Activated B cell treated with CpG ODN at 0.5 μM for 24 hours (primary cell): ENCODE measurements around the gene ANAPC16. TPM values are rescaled to one million over a fixed set of nuclear protein-coding genes. Genes with fewer than 3 reads are reported as not detected.

Source experiments
- ATAC-seq: fragments of 200-7000 bp; cut with Tn5 transposase; one replicate; pipeline ENCODE4 v1.10.0; 2021; ENCODE audit warnings: low read depth, mild to moderate bottlenecking, moderate library complexity
- CTCF ChIA-PET: fragments of 350-600 bp; sonication (Branson Sonifier 250); formaldehyde crosslinking; loops from one replicate; lab custom pipeline; 2021; ENCODE audit warnings: antibody characterized with exemption; lab: Charles Lee
- POLR2A ChIA-PET: fragments of 350-600 bp; sonication (Branson Sonifier 250); formaldehyde crosslinking; loops from one replicate; lab custom pipeline; 2021; ENCODE audit warnings: antibody characterized with exemption; lab: Charles Lee
- DNase-seq: peaks from one replicate; pipeline ENCODE4 v3.0.0; 2022
- H3K27ac Mint-ChIP-seq: one replicate; pipeline ENCODE4 v1.8.0; 2020; ENCODE audit warnings: mixed read lengths
- H3K27me3 Mint-ChIP-seq: one replicate; pipeline ENCODE4 v1.8.0; 2021; ENCODE audit warnings: mixed read lengths
- H3K36me3 Mint-ChIP-seq: one replicate; pipeline ENCODE4 v1.8.0; 2021; ENCODE audit warnings: low read depth, mixed read lengths
- H3K4me1 Mint-ChIP-seq: one replicate; pipeline ENCODE4 v1.8.0; 2021; ENCODE audit warnings: mixed read lengths
- H3K4me3 Mint-ChIP-seq: one replicate; pipeline ENCODE4 v1.8.0; 2020; ENCODE audit warnings: mild to moderate bottlenecking, mixed read lengths
- H3K9me3 Mint-ChIP-seq: one replicate; pipeline ENCODE4 v1.8.0; 2020; ENCODE audit warnings: mixed read lengths
- CTCF ChIP-seq: fragments of 200-600 bp; IDR thresholded peaks from one replicate; pipeline ENCODE4 v1.8.0; 2022; ENCODE audit warnings: antibody characterized with exemption, mild to moderate bottlenecking
- intact Hi-C: fragments of 100-400 bp; cut with micrococcal nuclease; formaldehyde crosslinking; loops from one replicate; pipeline ENCODE4 v1.15.1; 2024
- total RNA-seq: library from RNA; stranded (reverse); gene quantifications from 2 replicates; pipeline ENCODE4 v1.2.3, GENCODE V29; 2022

ANAPC16 gene
- total RNA-seq, 1 donor from 2014 or later, result 137 TPM

- DNase-seq, result no peak
- no peaks in the 10 kb centered on the region for H3K27me3 Mint-ChIP-seq
- H3K9me3 Mint-ChIP-seq, result no peaks in the 10 kb centered on the region
- ChIA-PET CTCF (interaction anchor here (1.6 kb wide), 1 partner anchor 81 kb away, joined by 3 read pairs; no protein-coding TSS in a partner anchor), POLR2A (interaction anchor here (0.6 to 14.1 kb wide), 14 partner anchors 8 to 79 kb away, joined by 3 to 380 read pairs (median 10); partner anchors contain the start of genes ANAPC16, ASCC1 and DDIT4)
- H3K36me3 Mint-ChIP-seq, result peaks cover 2% of the 10 kb centered on the region
- H3K4me3 Mint-ChIP-seq, result no peak overlapping the region
- H3K4me1 Mint-ChIP-seq, result peaks cover 79% of the 10 kb centered on the region
- TF ChIP-seq CTCF, result no peak
- intact Hi-C loops, result no loop called here
- ATAC-seq, result no peak
- H3K27ac Mint-ChIP-seq, result peak overlapping the region; percentile 54
Observed at GRCh38 chr10:72255977-72256729, 40.3 kb downstream of the ANAPC16 start.

GRCh38 chr10:72257051-72257892, 41.5 kb downstream of the ANAPC16 start:
- Mint-ChIP-seq H3K27ac (peak overlapping the region; percentile 82), H3K36me3 (peaks cover 3% of the 10 kb centered on the region), H3K9me3 (no peaks in the 10 kb centered on the region), H3K27me3 (no peaks in the 10 kb centered on the region), H3K4me3 (peak overlapping the region; percentile 59), H3K4me1 (peaks cover 78% of the 10 kb centered on the region)
- ATAC-seq, result peak; percentile 23
- ChIA-PET POLR2A (interaction anchor here (0.7 to 14.1 kb wide), 9 partner anchors 9 to 572 kb away, joined by 3 to 380 read pairs (median 5); partner anchors contain the start of genes ANAPC16, ASCC1 and DDIT4), CTCF (no interaction called here)
- intact Hi-C loops, result no loop called here
- DNase-seq, result no peak
- no peak for TF ChIP-seq CTCF

- no peak for TF ChIP-seq CTCF
- H3K9me3 Mint-ChIP-seq, result no peaks in the 10 kb centered on the region
- no peak overlapping the region for H3K4me3 Mint-ChIP-seq
- peaks cover 72% of the 10 kb centered on the region for H3K4me1 Mint-ChIP-seq
- no peaks in the 10 kb centered on the region for H3K27me3 Mint-ChIP-seq
- intact Hi-C loops, result no loop called here
- H3K27ac Mint-ChIP-seq, result no peak overlapping the region
- POLR2A ChIA-PET, result interaction anchor here (0.6 to 14.1 kb wide), 10 partner anchors 10 to 379 kb away, joined by 3 to 380 read pairs (median 63); partner anchors contain the start of genes ANAPC16, ASCC1 and DDIT4
- ATAC-seq (no peak), DNase-seq (no peak)
- peaks cover 3% of the 10 kb centered on the region for H3K36me3 Mint-ChIP-seq
- CTCF ChIA-PET, result interaction anchor here (0.6 to 1.4 kb wide), 4 partner anchors 10 to 133 kb away, joined by 3 to 4 read pairs (median 3); no protein-coding TSS in a partner anchor
Observed at GRCh38 chr10:72258617-72259016, 42.8 kb downstream of the ANAPC16 start.

GRCh38 chr10:72259491-72260238, 43.9 kb downstream of the ANAPC16 start:
- Mint-ChIP-seq H3K27me3 (no peaks in the 10 kb centered on the region), H3K4me3 (peak overlapping the region; percentile 91), H3K27ac (peak overlapping the region; percentile 96), H3K4me1 (peaks cover 67% of the 10 kb centered on the region), H3K36me3 (peaks cover 3% of the 10 kb centered on the region), H3K9me3 (no peaks in the 10 kb centered on the region)
- no peak for TF ChIP-seq CTCF
- ATAC-seq (no peak), DNase-seq (no peak)
- intact Hi-C loops, result no loop called here
- CTCF ChIA-PET, result interaction anchor here (0.9 to 2.4 kb wide), 7 partner anchors 11 to 134 kb away, joined by 3 to 21 read pairs (median 4); partner anchors contain the start of gene DDIT4
- POLR2A ChIA-PET, result interaction anchor here (0.5 to 14.1 kb wide), 15 partner anchors 11 to 606 kb away, joined by 3 to 380 read pairs (median 31); partner anchors contain the start of genes ANAPC16, ASCC1 and DDIT4
